UCSD-AML1 (cell line): ENCODE data around the gene KRTAP1-3.
"Not testable (repeated sequence)": the region's sequence is repeated elsewhere in the genome, so short reads cannot be mapped to it uniquely, and the experiment has no call there.

Experiments used
- DNase-seq: peaks from one replicate; lab custom pipeline; 2025; ENCODE audit not compliant: unreplicated experiment; lab: John Stamatoyannopoulos, UW

KRTAP1-3 gene

GRCh38 chr17:41054556-41054955, 19.9 kb upstream of the KRTAP1-3 start:
- DNase-seq = not testable (repeated sequence)

- DNase-seq = no peak
Observed at GRCh38 chr17:41054025-41054424, 19.4 kb upstream of the KRTAP1-3 start.

- no peak for DNase-seq
Observed at GRCh38 chr17:41052566-41052965, 17.9 kb upstream of the KRTAP1-3 start.

GRCh38 chr17:41049110-41049509, 14.4 kb upstream of the KRTAP1-3 start:
- DNase-seq = no peak

GRCh38 chr17:41048441-41048840, 13.8 kb upstream of the KRTAP1-3 start:
- DNase-seq = no peak

- not testable (repeated sequence) for DNase-seq
Observed at GRCh38 chr17:41046735-41047465, 12.2 kb upstream of the KRTAP1-3 start, which contains the start of gene KRTAP2-1. TSS of gene KRTAP2-1 (minus strand) at chr17:41047316. CDS start at chr17:41047267, 49 bp downstream.

GRCh38 chr17:41042953-41043352, 8.3 kb upstream of the KRTAP1-3 start:
- DNase-seq = no peak

GRCh38 chr17:41040783-41041571, 6.3 kb upstream of the KRTAP1-3 start, which contains the start of gene KRTAP1-1:
TSS of gene KRTAP1-1 (minus strand) at chr17:41041450. CDS start at chr17:41041397, 53 bp downstream.
- not testable (repeated sequence) for DNase-seq

GRCh38 chr17:41037853-41038350, 3.2 kb upstream of the KRTAP1-3 start:
- DNase-seq = no peak

- no peak for DNase-seq
Observed at GRCh38 chr17:41029633-41030245, 4.9 kb downstream of the KRTAP1-3 start, which contains the start of gene KRTAP1-4. TSS of gene KRTAP1-4 (minus strand) at chr17:41030195. CDS start at chr17:41030078, 117 bp downstream.

- no peak for DNase-seq
Observed at GRCh38 chr17:41026715-41027471, 7.8 kb downstream of the KRTAP1-3 start, which contains the start of gene KRTAP1-5. TSS of gene KRTAP1-5 (minus strand) at chr17:41027208. CDS start at chr17:41027155, 53 bp downstream.

- DNase-seq = no peak
Observed at GRCh38 chr17:41024697-41025096, 10.0 kb downstream of the KRTAP1-3 start.

GRCh38 chr17:41020336-41020735, 14.3 kb downstream of the KRTAP1-3 start:
- no peak for DNase-seq

GRCh38 chr17:41019415-41019814, 15.3 kb downstream of the KRTAP1-3 start:
- no peak for DNase-seq

GRCh38 chr17:41018541-41018940, 16.1 kb downstream of the KRTAP1-3 start:
- no peak for DNase-seq

GRCh38 chr17:41016578-41017215, 18.0 kb downstream of the KRTAP1-3 start:
- DNase-seq = no peak

GRCh38 chr17:41015454-41015853, 19.2 kb downstream of the KRTAP1-3 start:
- DNase-seq = no peak

GRCh38 chr17:41013606-41014005, 21.1 kb downstream of the KRTAP1-3 start:
- DNase-seq = no peak

- no peak for DNase-seq
Observed at GRCh38 chr17:41013181-41013580, 21.5 kb downstream of the KRTAP1-3 start.
